Omental fat pad (tissue), 4 donors: Measurements from ENCODE around the gene RBM47. TPM values are rescaled to one million over a fixed set of nuclear protein-coding genes. Genes with fewer than 3 reads are reported as not detected.
"Not testable (repeated sequence)": the region's sequence is repeated elsewhere in the genome, so short reads cannot be mapped to it uniquely, and the experiment has no call there.

Source experiments
- ATAC-seq: fragments of 150-250 bp; one replicate; pipeline ENCODE4 v1.9.1; 2016; ENCODE audit warnings: mild to moderate bottlenecking, moderate library complexity; ENCODE audit not compliant: low FRiP score
- DNase-seq: peaks from one replicate; pipeline ENCODE4 v3.0.0-alpha.2; 2019; ENCODE audit warnings: low spot score
- total RNA-seq, 4 donors: library from RNA; depleted of rRNA; stranded (reverse); fragments of >200 nt; gene quantifications; one replicate each; pipeline ENCODE4 v1.1.0, GENCODE V29; 2016
- TF ChIP-seq, protein P1 (sequence below), 3 donors: fragments of 450-650 bp; IDR thresholded peaks; one replicate each; pipeline ENCODE4 v1.5.1; 2016 to 2017; ENCODE audit warnings: antibody characterized with exemption in 3 of 3, mild to moderate bottlenecking in 3 of 3, moderate library complexity in 2 of 3

The RBM47 gene
- total RNA-seq, 4 donors from 2014 or later = 51.0 to 124 (median 55.5) TPM

- ATAC-seq (no peak), DNase-seq (no peak)
- TF ChIP-seq, protein P1, sequence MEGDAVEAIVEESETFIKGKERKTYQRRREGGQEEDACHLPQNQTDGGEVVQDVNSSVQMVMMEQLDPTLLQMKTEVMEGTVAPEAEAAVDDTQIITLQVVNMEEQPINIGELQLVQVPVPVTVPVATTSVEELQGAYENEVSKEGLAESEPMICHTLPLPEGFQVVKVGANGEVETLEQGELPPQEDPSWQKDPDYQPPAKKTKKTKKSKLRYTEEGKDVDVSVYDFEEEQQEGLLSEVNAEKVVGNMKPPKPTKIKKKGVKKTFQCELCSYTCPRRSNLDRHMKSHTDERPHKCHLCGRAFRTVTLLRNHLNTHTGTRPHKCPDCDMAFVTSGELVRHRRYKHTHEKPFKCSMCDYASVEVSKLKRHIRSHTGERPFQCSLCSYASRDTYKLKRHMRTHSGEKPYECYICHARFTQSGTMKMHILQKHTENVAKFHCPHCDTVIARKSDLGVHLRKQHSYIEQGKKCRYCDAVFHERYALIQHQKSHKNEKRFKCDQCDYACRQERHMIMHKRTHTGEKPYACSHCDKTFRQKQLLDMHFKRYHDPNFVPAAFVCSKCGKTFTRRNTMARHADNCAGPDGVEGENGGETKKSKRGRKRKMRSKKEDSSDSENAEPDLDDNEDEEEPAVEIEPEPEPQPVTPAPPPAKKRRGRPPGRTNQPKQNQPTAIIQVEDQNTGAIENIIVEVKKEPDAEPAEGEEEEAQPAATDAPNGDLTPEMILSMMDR (IDR thresholded peaks at IDR 0.05) = no peak
Measured at GRCh38 chr4:40546969-40547788, 82.5 kb downstream of the RBM47 start.

DNA sequence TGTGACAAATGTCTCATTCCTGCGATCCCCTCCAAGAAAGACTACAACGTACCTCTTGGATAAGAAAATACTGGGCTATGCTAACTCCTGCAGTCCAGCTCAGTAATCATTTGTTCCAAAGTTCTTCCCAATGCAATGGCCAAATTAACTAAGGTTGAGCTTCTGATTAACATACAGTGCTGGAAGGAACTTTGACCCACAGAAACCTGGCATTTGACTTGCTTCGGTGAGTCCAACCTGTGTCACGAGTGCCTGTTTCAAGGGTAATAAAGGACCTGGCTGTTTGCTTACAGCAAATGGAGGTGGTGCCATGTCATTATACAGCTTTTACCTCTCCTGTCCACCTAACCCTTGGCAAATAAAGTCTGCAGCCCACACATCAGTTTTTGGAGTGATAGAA lies 83.2 kb downstream of the RBM47 start:
- no peak for DNase-seq
- TF ChIP-seq, protein P1 (IDR thresholded peaks at IDR 0.05) = no peak
- no peak for ATAC-seq

- not testable (repeated sequence) for DNase-seq, ATAC-seq
Measured at GRCh38 chr4:40545487-40545886, 84.2 kb downstream of the RBM47 start.

DNA sequence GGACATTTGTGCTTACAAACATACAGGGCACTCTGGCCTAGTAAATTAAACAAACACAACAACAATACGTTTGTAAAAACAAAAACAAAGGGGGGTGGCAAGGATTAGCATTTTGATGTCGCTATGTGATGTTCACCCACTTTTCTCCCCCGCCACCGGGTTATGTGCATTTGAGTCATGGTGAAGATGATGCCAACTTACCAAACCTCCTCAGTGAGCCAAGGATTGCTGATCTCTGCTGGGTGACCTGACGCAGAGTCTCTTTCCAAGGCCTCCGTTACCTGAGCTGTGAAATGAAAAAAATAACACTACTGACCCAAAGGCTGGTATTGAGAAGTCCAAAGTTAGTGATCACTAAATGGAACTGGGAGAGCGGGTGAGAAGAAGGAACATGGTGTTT lies 85.4 kb downstream of the RBM47 start:
- TF ChIP-seq, protein P1 (IDR thresholded peaks at IDR 0.05) = no peak
- no peak for DNase-seq
- ATAC-seq = no peak

- DNase-seq (no peak), ATAC-seq (no peak)
- TF ChIP-seq, protein P1 (IDR thresholded peaks at IDR 0.05) = no peak
Measured at GRCh38 chr4:40540800-40541199, 88.9 kb downstream of the RBM47 start.

DNA sequence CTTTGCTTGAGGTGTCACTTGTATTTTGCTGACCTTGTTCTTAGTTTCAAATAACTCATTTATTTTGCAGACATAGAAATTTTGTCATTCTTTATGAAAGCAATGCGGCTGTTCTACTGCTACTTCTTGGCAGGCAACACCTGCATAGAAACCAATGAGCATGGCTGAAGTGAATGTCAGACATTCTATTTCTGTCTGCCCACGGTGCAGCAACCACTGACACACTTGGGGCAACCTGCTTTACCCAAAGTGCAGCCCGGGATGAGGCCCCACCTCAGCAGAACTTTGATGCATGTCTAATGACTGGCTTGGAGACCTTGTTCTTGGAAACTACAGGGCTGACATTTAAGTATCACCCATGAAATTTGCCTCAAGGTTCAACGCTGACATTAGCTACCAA lies 93.6 kb downstream of the RBM47 start:
- DNase-seq (no peak), ATAC-seq (no peak)
- TF ChIP-seq, protein P1 (IDR thresholded peaks at IDR 0.05) = no peak

- TF ChIP-seq, protein P1 (IDR thresholded peaks at IDR 0.05) = no peak
- DNase-seq (no peak), ATAC-seq (no peak)
Measured at GRCh38 chr4:40531636-40532023, 98.0 kb downstream of the RBM47 start.
